ENCODE results near the gene LRP1. TPM values are rescaled to one million over a fixed set of nuclear protein-coding genes. Genes with fewer than 3 reads are reported as not detected.

The LRP1 gene
- total RNA-seq, 4 donors from 2014 or later: 83.1 to 149 (median 106) TPM

DNA sequence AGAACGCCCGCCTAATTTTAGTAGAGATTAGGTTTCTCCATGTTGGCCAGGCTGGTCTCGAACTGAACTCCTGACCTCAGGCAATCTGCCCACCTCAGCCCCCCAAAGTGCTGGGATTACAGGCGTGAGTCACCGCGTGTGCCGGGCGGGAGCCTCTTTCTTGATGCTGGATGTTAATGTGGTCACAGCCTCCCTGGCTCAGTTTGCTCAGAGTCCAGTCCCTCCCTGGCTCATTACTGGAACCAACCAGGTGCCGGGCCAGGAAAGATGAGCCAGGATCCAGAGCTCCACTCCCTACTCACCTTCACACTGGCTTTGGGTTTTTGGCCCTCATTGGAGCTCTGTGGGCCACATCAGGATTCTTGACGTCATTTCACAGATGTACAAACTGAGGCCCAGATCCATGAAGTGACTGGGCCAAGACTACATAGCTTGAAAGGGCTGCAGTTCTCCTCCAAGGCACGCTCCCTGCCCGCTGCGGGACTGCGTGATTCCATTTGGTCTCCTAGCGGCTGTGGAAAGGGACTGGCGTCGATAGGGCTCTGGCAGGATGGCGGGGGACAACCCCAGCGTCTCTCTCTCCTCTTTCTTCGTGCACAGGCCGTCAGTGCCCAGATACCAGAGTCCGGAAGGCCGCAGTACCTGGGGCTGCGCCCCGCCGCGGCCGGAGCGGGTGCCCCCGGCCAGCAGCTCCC, 96.1 kb downstream of the LRP1 start:
- TF ChIP-seq, protein P1, sequence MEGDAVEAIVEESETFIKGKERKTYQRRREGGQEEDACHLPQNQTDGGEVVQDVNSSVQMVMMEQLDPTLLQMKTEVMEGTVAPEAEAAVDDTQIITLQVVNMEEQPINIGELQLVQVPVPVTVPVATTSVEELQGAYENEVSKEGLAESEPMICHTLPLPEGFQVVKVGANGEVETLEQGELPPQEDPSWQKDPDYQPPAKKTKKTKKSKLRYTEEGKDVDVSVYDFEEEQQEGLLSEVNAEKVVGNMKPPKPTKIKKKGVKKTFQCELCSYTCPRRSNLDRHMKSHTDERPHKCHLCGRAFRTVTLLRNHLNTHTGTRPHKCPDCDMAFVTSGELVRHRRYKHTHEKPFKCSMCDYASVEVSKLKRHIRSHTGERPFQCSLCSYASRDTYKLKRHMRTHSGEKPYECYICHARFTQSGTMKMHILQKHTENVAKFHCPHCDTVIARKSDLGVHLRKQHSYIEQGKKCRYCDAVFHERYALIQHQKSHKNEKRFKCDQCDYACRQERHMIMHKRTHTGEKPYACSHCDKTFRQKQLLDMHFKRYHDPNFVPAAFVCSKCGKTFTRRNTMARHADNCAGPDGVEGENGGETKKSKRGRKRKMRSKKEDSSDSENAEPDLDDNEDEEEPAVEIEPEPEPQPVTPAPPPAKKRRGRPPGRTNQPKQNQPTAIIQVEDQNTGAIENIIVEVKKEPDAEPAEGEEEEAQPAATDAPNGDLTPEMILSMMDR (IDR thresholded peaks at IDR 0.05): no peak
- TF ChIP-seq POLR2A (IDR thresholded peaks at IDR 0.05): no peak
- TF ChIP-seq EP300 (IDR thresholded peaks at IDR 0.05): no peak
- TF ChIP-seq POLR2AphosphoS5 (IDR thresholded peaks at IDR 0.05): no peak
- H3K4me1 ChIP-seq: peaks cover 22% of the 10 kb centered on the region
- DNase-seq (ENCODE audit: low spot score in 2 of 2): no peak
- no peak overlapping the region for H3K4me3 ChIP-seq
- H3K36me3 ChIP-seq: no peaks in the 10 kb centered on the region
- H3K27me3 ChIP-seq: peaks cover 74% of the 10 kb centered on the region
- H3K9me3 ChIP-seq: no peaks in the 10 kb centered on the region
- no peak overlapping the region for H3K27ac ChIP-seq
- WGBS: 85% methylated on average over 10 of the region's 30 CpGs

DNA sequence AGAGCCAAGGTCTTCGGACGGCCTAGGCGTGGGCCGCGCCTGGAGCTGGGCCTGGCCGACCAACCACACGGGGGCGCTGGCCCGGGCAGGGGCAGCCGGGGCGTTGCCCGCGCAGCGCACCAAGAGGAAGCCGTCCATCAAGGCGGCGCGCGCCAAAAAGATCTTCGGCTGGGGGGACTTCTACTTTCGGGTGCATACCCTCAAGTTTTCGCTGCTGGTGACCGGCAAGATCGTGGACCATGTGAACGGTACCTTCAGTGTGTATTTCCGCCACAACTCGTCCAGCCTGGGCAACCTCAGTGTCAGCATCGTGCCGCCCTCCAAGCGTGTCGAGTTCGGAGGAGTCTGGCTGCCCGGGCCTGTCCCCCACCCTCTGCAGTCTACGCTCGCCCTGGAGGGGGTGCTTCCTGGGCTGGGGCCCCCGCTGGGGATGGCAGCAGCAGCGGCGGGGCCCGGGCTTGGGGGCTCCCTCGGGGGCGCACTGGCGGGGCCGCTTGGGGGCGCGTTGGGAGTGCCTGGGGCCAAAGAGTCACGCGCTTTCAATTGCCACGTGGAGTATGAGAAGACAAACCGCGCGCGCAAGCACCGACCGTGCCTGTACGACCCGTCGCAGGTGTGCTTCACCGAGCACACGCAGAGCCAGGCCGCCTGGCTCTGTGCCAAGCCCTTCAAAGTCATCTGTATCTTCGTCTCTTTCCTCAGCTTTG, 96.8 kb downstream of the LRP1 start:
- Histone ChIP-seq H3K4me1 (peaks cover 22% of the 10 kb centered on the region), H3K4me3 (no peak overlapping the region), H3K27me3 (peaks cover 67% of the 10 kb centered on the region), H3K27ac (no peak overlapping the region), H3K9me3 (no peaks in the 10 kb centered on the region), H3K36me3 (no peaks in the 10 kb centered on the region)
- 53% methylated on average over 13 of the region's 61 CpGs for WGBS
- no peak for DNase-seq (ENCODE audit: low spot score in 2 of 2)
- TF ChIP-seq, protein P1 (IDR thresholded peaks at IDR 0.05): peak in 1 of 2 donors; percentile 56
- TF ChIP-seq POLR2A (IDR thresholded peaks at IDR 0.05) (no peak), POLR2AphosphoS5 (IDR thresholded peaks at IDR 0.05) (no peak), EP300 (IDR thresholded peaks at IDR 0.05) (no peak)

DNA sequence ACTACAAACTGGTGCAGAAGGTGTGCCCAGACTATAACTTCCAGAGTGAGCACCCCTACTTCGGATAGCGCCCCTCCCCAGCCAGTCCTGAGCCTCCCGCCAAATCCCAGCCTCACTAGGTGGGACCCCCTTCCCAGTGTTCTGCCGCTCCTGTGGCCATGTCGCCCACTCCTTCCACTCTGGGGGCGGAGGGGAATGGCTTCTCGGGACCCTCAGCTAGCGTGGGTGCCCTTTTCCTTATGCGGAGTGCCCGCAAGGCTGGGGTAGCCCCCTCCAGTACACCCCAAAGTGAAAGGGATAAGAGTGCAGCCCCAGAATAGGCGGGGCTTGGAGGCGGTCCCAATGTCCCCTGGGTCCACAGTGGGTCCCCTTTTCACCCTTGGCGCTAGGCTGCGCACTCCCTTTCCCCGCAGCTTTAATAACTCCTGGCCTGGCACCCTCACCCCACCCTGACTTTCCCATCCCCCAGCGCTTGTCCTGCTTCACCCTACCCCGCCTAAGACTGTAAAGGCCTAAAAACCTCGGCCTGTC, 97.5 kb downstream of the LRP1 start:
- Histone ChIP-seq H3K4me1 (peaks cover 26% of the 10 kb centered on the region), H3K27ac (no peak overlapping the region), H3K4me3 (no peak overlapping the region), H3K9me3 (no peaks in the 10 kb centered on the region), H3K27me3 (peaks cover 61% of the 10 kb centered on the region), H3K36me3 (no peaks in the 10 kb centered on the region)
- TF ChIP-seq EP300 (IDR thresholded peaks at IDR 0.05): no peak
- TF ChIP-seq, protein P1 (IDR thresholded peaks at IDR 0.05): no peak
- TF ChIP-seq POLR2A (IDR thresholded peaks at IDR 0.05): no peak
- DNase-seq (ENCODE audit: low spot score in 2 of 2): no peak
- 78% methylated on average over 18 of the region's 18 CpGs for WGBS

DNA sequence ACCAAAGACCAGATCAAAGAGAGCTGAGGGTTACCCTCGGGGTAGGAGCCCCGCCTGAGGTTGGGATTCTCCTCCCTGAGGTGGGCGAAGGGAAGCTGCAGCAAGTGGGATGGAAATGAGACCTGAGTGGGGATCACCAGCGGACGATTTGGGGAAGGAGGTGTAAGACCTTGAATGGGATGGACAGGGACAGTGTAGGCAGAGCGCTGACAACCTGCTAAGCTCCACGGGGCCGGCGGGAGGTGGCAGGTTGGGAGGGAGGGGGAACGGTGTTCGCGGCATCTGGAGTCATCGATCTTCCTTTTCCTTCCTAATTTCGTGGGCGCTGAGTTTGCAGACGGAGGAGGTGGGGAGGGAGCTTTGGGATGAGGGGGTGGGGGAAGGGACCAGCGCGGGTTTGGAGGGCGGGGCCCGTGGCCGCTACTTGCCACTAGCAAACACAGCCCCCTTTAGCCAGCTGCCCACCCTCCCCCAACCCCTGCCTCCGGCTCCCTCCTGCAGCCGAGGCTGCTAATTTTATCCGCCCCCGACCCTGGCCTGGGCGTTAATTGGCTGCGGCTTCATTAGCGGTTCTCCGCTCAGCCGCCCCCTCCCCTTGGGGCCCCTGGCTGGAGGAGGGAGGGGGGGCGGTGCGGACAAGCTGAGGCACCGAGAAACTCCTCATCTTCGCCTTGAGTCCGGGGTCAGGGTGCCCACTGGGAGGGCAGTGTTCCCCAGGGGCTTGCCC, 98.5 kb downstream of the LRP1 start:
- no peaks in the 10 kb centered on the region for H3K9me3 ChIP-seq
- WGBS: 21% methylated on average over 25 of the region's 35 CpGs
- H3K4me3 ChIP-seq: no peak overlapping the region
- H3K36me3 ChIP-seq: peaks cover 7% of the 10 kb centered on the region
- DNase-seq (ENCODE audit: low spot score in 2 of 2): no peak
- H3K27ac ChIP-seq: no peak overlapping the region
- TF ChIP-seq POLR2AphosphoS5 (IDR thresholded peaks at IDR 0.05): no peak
- H3K4me1 ChIP-seq: peaks cover 36% of the 10 kb centered on the region
- H3K27me3 ChIP-seq: peaks cover 51% of the 10 kb centered on the region

DNA sequence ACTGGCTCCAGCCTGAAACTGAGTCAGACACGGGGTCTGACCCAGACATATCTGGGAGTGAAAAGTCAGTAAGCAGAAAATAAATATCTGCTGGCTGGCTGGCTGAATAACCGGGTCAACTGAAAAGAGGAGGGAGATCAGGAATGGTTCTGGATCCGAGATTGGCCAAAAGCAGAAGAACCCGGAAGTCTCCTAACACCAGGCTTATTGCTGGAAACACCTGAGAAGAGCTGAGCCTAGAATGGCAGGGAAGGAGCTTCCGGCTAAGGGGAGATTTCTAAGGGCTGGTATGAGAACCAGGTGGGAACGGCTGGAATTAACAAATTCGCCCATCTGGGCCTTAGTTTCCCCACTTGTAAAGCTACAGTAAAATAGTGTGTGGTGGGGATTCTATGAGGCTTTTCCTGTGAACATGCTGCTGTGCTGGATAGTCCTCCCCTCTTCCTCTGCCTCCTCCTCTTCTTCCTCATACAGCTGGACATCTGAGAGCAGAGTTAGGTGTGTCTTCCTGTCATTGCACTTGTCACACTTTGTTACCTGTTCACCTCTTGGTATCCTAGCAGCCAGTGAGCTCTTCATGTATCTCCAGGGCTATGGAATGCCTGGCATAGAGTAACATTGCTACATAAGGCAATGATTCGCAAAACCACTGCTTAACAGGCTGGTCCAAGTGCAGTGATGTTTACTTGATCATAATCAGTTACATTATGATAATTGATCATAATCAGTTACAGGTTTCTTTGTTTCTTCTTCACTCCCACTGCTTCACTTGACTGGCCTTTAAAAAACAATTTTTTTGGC, 99.2 kb downstream of the LRP1 start:
- Histone ChIP-seq H3K4me1 (peaks cover 36% of the 10 kb centered on the region), H3K27me3 (peaks cover 44% of the 10 kb centered on the region), H3K4me3 (no peak overlapping the region)

More for the DNA sequence above, 99.2 kb downstream of the LRP1 start:
- H3K9me3 ChIP-seq: no peaks in the 10 kb centered on the region
- 80% methylated on average over 7 of the region's 8 CpGs for WGBS
- H3K27ac ChIP-seq: no peak overlapping the region
- no peak for DNase-seq (ENCODE audit: low spot score in 2 of 2)
- peaks cover 13% of the 10 kb centered on the region for H3K36me3 ChIP-seq
- TF ChIP-seq, protein P1 (IDR thresholded peaks at IDR 0.05): no peak
- TF ChIP-seq POLR2A (IDR thresholded peaks at IDR 0.05): no peak
- no peak for TF ChIP-seq POLR2AphosphoS5 (IDR thresholded peaks at IDR 0.05)
- no peak for TF ChIP-seq EP300 (IDR thresholded peaks at IDR 0.05)
